ENCODE data around the gene ARHGEF7. TPM values are rescaled to one million over a fixed set of nuclear protein-coding genes. Genes with fewer than 3 reads are reported as not detected.

Gene ARHGEF7
- polyA plus RNA-seq, 4 donors = 21.6 to 76.4 (median 24.7) TPM

DNA sequence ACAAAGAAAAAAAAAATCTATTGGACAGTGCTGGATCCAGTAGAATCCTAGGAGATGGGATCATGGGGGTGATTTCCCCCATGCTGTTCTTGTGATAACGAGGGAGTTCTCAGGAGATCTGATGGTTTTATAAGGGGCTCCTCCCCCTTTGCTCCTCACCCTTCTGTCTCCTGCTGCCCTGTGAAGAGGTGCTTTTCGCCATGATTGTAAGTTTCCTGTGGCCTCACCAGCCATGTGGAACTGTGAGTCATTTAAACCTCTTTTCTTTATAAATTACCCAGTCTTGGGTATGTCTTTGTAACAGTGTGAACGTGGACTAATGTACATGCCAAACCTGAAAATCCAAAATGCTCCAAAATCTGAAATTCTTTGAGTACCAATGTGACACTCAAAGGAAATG lies 45.5 kb downstream of the ARHGEF7 start:
- 92 to 97% (median 95%) methylated on average over 3 of the region's 3 CpGs for WGBS, 3 donors

GRCh38 chr13:111161601-111162600 lies 46.8 kb downstream of the ARHGEF7 start:
- DNase-seq (no peak), FAIRE-seq (no peak)
- Histone ChIP-seq H3K4me3 (ENCODE audit: low read depth in 1 of 3, low read length in 3 of 3) (no peak overlapping the region), H3K36me3 (ENCODE audit: control insufficient read depth in 3 of 3, insufficient read depth in 2 of 3, low read depth in 1 of 3, low read length in 3 of 3) (peaks cover 2 to 5% (median 5%) of the 10 kb centered on the region in 3 donors), H3K9me3 (ENCODE audit: control insufficient read depth in 2 of 2, insufficient read depth in 1 of 2, low read depth in 1 of 2, low read length in 1 of 2) (no peaks in the 10 kb centered on the region), H3K4me1 (ENCODE audit: control insufficient read depth in 3 of 3, insufficient read depth in 2 of 3, low read depth in 1 of 3, low read length in 2 of 3) (peaks cover 5 to 11% (median 10%) of the 10 kb centered on the region in 3 donors), H3K27ac (ENCODE audit: low read depth in 1 of 3, low read length in 2 of 3) (no peak overlapping the region), H3K27me3 (ENCODE audit: control insufficient read depth in 3 of 3, insufficient read depth in 3 of 3, low read length in 3 of 3) (no peaks in the 10 kb centered on the region)
- WGBS, 3 donors = 60 to 77% (median 73%) methylated on average over 5 of the region's 5 CpGs

More for the DNA sequence above, 45.5 kb downstream of the ARHGEF7 start:
- Histone ChIP-seq H3K4me1 (ENCODE audit: control insufficient read depth in 3 of 3, insufficient read depth in 2 of 3, low read depth in 1 of 3, low read length in 2 of 3) (peaks cover 0 to 6% (median 3%) of the 10 kb centered on the region in 3 donors), H3K4me3 (ENCODE audit: low read depth in 1 of 3, low read length in 3 of 3) (no peak overlapping the region), H3K36me3 (ENCODE audit: control insufficient read depth in 3 of 3, insufficient read depth in 2 of 3, low read depth in 1 of 3, low read length in 3 of 3) (peaks cover 2 to 5% (median 5%) of the 10 kb centered on the region in 3 donors), H3K9me3 (ENCODE audit: control insufficient read depth in 2 of 2, insufficient read depth in 1 of 2, low read depth in 1 of 2, low read length in 1 of 2) (no peaks in the 10 kb centered on the region), H3K27ac (ENCODE audit: low read depth in 1 of 3, low read length in 2 of 3) (no peak overlapping the region), H3K27me3 (ENCODE audit: control insufficient read depth in 3 of 3, insufficient read depth in 3 of 3, low read length in 3 of 3) (no peaks in the 10 kb centered on the region)
- FAIRE-seq = no peak
- DNase-seq = no peak

DNA sequence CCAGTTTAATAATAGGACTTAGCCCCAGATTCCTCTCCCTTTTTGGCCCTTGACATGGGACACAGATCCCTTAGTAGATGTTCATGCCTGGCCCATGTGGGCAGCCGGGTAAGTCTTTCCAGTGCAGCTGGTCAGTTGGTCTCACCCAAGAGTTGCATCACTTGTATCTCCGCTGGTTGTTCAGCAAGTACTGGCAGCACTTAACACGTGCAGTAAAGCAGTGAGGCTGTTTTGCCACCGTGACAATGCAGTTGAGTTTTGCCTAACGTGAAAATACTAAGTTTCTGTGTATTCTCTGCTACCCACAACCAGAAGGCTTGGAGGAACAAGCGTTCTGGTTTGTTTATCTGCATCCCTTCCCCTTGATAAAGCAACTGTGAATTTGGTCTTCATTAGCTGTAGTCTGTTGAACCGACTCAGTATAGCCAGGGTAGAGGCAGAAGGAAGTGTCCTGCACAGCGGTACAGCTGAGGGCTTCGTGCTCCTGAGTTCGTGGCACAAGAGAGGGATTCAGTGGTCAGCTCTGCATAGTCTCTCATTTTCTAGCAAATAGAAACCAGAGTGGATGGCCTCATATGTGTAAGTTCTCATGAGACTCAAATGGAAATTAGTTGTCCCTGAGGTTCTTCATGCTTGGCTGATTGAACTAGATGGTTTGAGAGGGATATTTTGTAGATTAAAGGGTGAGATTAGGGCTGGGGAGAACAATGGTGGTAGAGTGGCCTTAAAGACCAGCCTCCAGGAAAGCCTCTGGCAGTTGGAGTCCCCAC lies 50.3 kb downstream of the ARHGEF7 start:
- DNase-seq (no peak), FAIRE-seq (no peak)
- Histone ChIP-seq H3K27ac (ENCODE audit: low read depth in 1 of 3, low read length in 2 of 3) (no peak overlapping the region), H3K4me3 (ENCODE audit: low read depth in 1 of 3, low read length in 3 of 3) (no peak overlapping the region), H3K4me1 (ENCODE audit: control insufficient read depth in 3 of 3, insufficient read depth in 2 of 3, low read depth in 1 of 3, low read length in 2 of 3) (peaks cover 15 to 21% (median 19%) of the 10 kb centered on the region in 3 donors), H3K9me3 (ENCODE audit: control insufficient read depth in 2 of 2, insufficient read depth in 1 of 2, low read depth in 1 of 2, low read length in 1 of 2) (peaks cover 0 to 4% of the 10 kb centered on the region in 2 donors), H3K27me3 (ENCODE audit: control insufficient read depth in 3 of 3, insufficient read depth in 3 of 3, low read length in 3 of 3) (no peaks in the 10 kb centered on the region), H3K36me3 (ENCODE audit: control insufficient read depth in 3 of 3, insufficient read depth in 2 of 3, low read depth in 1 of 3, low read length in 3 of 3) (peaks cover 2 to 23% (median 3%) of the 10 kb centered on the region in 3 donors)
- 91 to 96% (median 91%) methylated on average over 10 of the region's 10 CpGs for WGBS, 3 donors

GRCh38 chr13:111166882-111167675 lies 52.0 kb downstream of the ARHGEF7 start:
- Histone ChIP-seq H3K36me3 (ENCODE audit: control insufficient read depth in 3 of 3, insufficient read depth in 2 of 3, low read depth in 1 of 3, low read length in 3 of 3) (peaks cover 2 to 28% (median 2%) of the 10 kb centered on the region in 3 donors), H3K9me3 (ENCODE audit: control insufficient read depth in 2 of 2, insufficient read depth in 1 of 2, low read depth in 1 of 2, low read length in 1 of 2) (peaks cover 0 to 4% of the 10 kb centered on the region in 2 donors), H3K27ac (ENCODE audit: low read depth in 1 of 3, low read length in 2 of 3) (peak overlapping the region; percentile 43 to 73 (median 50)), H3K4me1 (ENCODE audit: control insufficient read depth in 3 of 3, insufficient read depth in 2 of 3, low read depth in 1 of 3, low read length in 2 of 3) (peaks cover 11 to 21% (median 19%) of the 10 kb centered on the region in 3 donors), H3K27me3 (ENCODE audit: control insufficient read depth in 3 of 3, insufficient read depth in 3 of 3, low read length in 3 of 3) (no peaks in the 10 kb centered on the region), H3K4me3 (ENCODE audit: low read depth in 1 of 3, low read length in 3 of 3) (no peak overlapping the region)
- WGBS, 3 donors = 35 to 51% (median 48%) methylated on average over 11 of the region's 11 CpGs
- DNase-seq = peak; percentile 71 to 75
- no peak for FAIRE-seq

- no peak for FAIRE-seq
Observed at GRCh38 chr13:111168107-111168506, 53.0 kb downstream of the ARHGEF7 start.

DNA sequence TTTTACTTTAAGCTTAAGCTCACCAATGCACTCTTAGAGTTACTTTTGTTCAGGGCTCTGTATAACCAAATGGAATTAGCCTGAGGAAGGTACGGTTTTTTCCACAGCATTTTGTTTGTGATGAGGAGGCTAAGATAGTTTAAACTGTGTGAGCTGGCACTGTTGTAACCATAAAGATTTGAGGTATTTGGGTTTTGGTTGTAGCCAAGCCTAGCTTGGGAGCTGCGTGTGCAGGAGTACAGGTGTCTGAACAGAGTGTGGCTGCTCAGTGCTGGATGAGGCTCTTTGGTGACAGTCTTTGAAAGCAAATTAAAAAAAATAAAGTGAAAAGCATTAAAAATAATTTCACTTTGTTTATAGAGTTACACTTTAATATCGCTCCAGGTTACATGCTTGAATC lies 56.0 kb downstream of the ARHGEF7 start:
- Histone ChIP-seq H3K9me3 (ENCODE audit: control insufficient read depth in 2 of 2, insufficient read depth in 1 of 2, low read depth in 1 of 2, low read length in 1 of 2) (peaks cover 0 to 4% of the 10 kb centered on the region in 2 donors), H3K27ac (ENCODE audit: low read depth in 1 of 3, low read length in 2 of 3) (no peak overlapping the region), H3K4me3 (ENCODE audit: low read depth in 1 of 3, low read length in 3 of 3) (no peak overlapping the region), H3K27me3 (ENCODE audit: control insufficient read depth in 3 of 3, insufficient read depth in 3 of 3, low read length in 3 of 3) (no peaks in the 10 kb centered on the region), H3K36me3 (ENCODE audit: control insufficient read depth in 3 of 3, insufficient read depth in 2 of 3, low read depth in 1 of 3, low read length in 3 of 3) (peaks cover 2 to 41% (median 4%) of the 10 kb centered on the region in 3 donors), H3K4me1 (ENCODE audit: control insufficient read depth in 3 of 3, insufficient read depth in 2 of 3, low read depth in 1 of 3, low read length in 2 of 3) (peaks cover 8 to 21% (median 16%) of the 10 kb centered on the region in 3 donors)
- FAIRE-seq (no peak), DNase-seq (no peak)
- 81 to 88% (median 86%) methylated on average over 3 of the region's 3 CpGs for WGBS, 3 donors

More at GRCh38 chr13:111168107-111168506, 53.0 kb downstream of the ARHGEF7 start:
- no peak overlapping the region for H3K4me3 ChIP-seq (ENCODE audit: low read depth in 1 of 3, low read length in 3 of 3)
- peaks cover under 1 to 32% (median 2%) of the 10 kb centered on the region in 3 donors for H3K36me3 ChIP-seq (ENCODE audit: control insufficient read depth in 3 of 3, insufficient read depth in 2 of 3, low read depth in 1 of 3, low read length in 3 of 3)
- peak; percentile 26 to 34 for DNase-seq
- WGBS, 3 donors = 75 to 82% (median 77%) methylated on average over 8 of the region's 8 CpGs
- H3K27ac ChIP-seq (ENCODE audit: low read depth in 1 of 3, low read length in 2 of 3) = peak overlapping the region in 2 of 3 donors; percentile 50 to 73
- H3K9me3 ChIP-seq (ENCODE audit: control insufficient read depth in 2 of 2, insufficient read depth in 1 of 2, low read depth in 1 of 2, low read length in 1 of 2) = peaks cover 0 to 4% of the 10 kb centered on the region in 2 donors
- H3K4me1 ChIP-seq (ENCODE audit: control insufficient read depth in 3 of 3, insufficient read depth in 2 of 3, low read depth in 1 of 3, low read length in 2 of 3) = peaks cover 10 to 21% (median 16%) of the 10 kb centered on the region in 3 donors
- no peaks in the 10 kb centered on the region for H3K27me3 ChIP-seq (ENCODE audit: control insufficient read depth in 3 of 3, insufficient read depth in 3 of 3, low read length in 3 of 3)

DNA sequence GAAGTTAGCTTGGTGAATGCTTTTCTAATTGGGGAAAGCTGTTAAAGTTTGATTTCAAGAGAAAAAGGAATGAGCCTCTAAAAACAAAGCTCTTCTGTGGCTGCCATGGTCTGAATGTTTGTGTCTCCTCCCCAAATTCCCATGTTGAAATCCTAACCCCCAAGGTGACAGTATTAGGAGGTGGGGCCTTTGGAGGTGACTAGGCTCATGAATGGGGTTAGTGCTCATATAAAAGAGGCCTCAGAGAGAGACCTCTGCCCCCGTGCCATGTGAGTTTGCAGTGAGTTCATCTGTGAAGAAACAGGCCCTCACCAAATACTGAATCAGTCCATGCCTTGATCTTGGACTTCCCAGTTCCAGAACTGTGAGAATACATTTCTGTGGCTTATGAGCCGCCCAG lies 56.5 kb downstream of the ARHGEF7 start:
- peaks cover 0 to 4% of the 10 kb centered on the region in 2 donors for H3K9me3 ChIP-seq (ENCODE audit: control insufficient read depth in 2 of 2, insufficient read depth in 1 of 2, low read depth in 1 of 2, low read length in 1 of 2)
- H3K4me3 ChIP-seq (ENCODE audit: low read depth in 1 of 3, low read length in 3 of 3) = no peak overlapping the region
- peaks cover 2 to 46% (median 4%) of the 10 kb centered on the region in 3 donors for H3K36me3 ChIP-seq (ENCODE audit: control insufficient read depth in 3 of 3, insufficient read depth in 2 of 3, low read depth in 1 of 3, low read length in 3 of 3)
- peaks cover 5 to 19% (median 11%) of the 10 kb centered on the region in 3 donors for H3K4me1 ChIP-seq (ENCODE audit: control insufficient read depth in 3 of 3, insufficient read depth in 2 of 3, low read depth in 1 of 3, low read length in 2 of 3)
- no peaks in the 10 kb centered on the region for H3K27me3 ChIP-seq (ENCODE audit: control insufficient read depth in 3 of 3, insufficient read depth in 3 of 3, low read length in 3 of 3)
- no peak for DNase-seq
- no peak overlapping the region for H3K27ac ChIP-seq (ENCODE audit: low read depth in 1 of 3, low read length in 2 of 3)
- 79 to 87% (median 87%) methylated on average over 2 of the region's 2 CpGs for WGBS, 3 donors
- FAIRE-seq = no peak

Data from small intestine (tissue), 7 donors.